Measurements from ENCODE around the gene DHFR.
"Not testable (repeated sequence)": the region's sequence is repeated elsewhere in the genome, so short reads cannot be mapped to it uniquely, and the experiment has no call there.

The DHFR gene

GRCh38 chr5:80592105-80592504 is 62.7 kb downstream of the DHFR start:
- FAIRE-seq, result no peak

- FAIRE-seq, result no peak
Measured at GRCh38 chr5:80591352-80591751, 63.4 kb downstream of the DHFR start.

GRCh38 chr5:80590766-80591165 is 64.0 kb downstream of the DHFR start:
- no peak for FAIRE-seq

- no peak for FAIRE-seq
Measured at GRCh38 chr5:80588858-80589540, 65.8 kb downstream of the DHFR start.

GRCh38 chr5:80584770-80585169 is 70.0 kb downstream of the DHFR start:
- FAIRE-seq, result no peak

GRCh38 chr5:80580291-80580690 is 74.5 kb downstream of the DHFR start:
- FAIRE-seq, result not testable (repeated sequence)

- FAIRE-seq, result no peak
Measured at GRCh38 chr5:80579050-80579449, 75.7 kb downstream of the DHFR start.

- FAIRE-seq, result no peak
Measured at GRCh38 chr5:80577707-80578106, 77.1 kb downstream of the DHFR start.

GRCh38 chr5:80576383-80576782 is 78.4 kb downstream of the DHFR start:
- FAIRE-seq, result no peak

Measured in endometrium (tissue), 2 donors.